KG1 (cell line): Measurements from ENCODE around the gene IL22RA1.
A peak's percentile ranks its signal among the peaks of the same experiment; 100 is the strongest.

Experiments used
- DNase-seq: peaks from one replicate; lab custom pipeline; 2025; lab: John Stamatoyannopoulos, UW

IL22RA1 gene

GRCh38 chr1:24074817-24075589 is 67.9 kb downstream of the IL22RA1 start:
- DNase-seq, result no peak

GRCh38 chr1:24074196-24074595 is 68.7 kb downstream of the IL22RA1 start:
- no peak for DNase-seq

- DNase-seq, result no peak
Observed at GRCh38 chr1:24071941-24072340, 71.0 kb downstream of the IL22RA1 start.

GRCh38 chr1:24070821-24071393 is 72.0 kb downstream of the IL22RA1 start:
- peak; percentile 27 for DNase-seq

- no peak for DNase-seq
Observed at GRCh38 chr1:24069817-24070216, 73.1 kb downstream of the IL22RA1 start.
